Parathyroid adenoma (tissue), 2 donors: ENCODE measurements around the gene DMAC2L.
"Not testable (repeated sequence)": the region's sequence is repeated elsewhere in the genome, so short reads cannot be mapped to it uniquely, and the experiment has no call there.

Experiments used
- H2AFZ ChIP-seq: fragments of 300-600 bp; sonication (generic); one replicate; pipeline ENCODE4 v1.7.0; 2017; ENCODE audit warnings: antibody characterized with exemption, mild to moderate bottlenecking
- H3K27ac ChIP-seq: fragments of 300-600 bp; sonication (generic); one replicate; pipeline ENCODE4 v1.7.0; 2017
- H3K27me3 ChIP-seq: fragments of 300-600 bp; sonication (generic); one replicate; pipeline ENCODE4 v1.7.0; 2017; ENCODE audit warnings: low read length; ENCODE audit not compliant: control insufficient read depth, insufficient read depth
- H3K36me3 ChIP-seq: fragments of 300-600 bp; sonication (generic); one replicate; pipeline ENCODE4 v1.7.0; 2017; ENCODE audit warnings: low read length; ENCODE audit not compliant: control insufficient read depth, insufficient read depth
- H3K4me1 ChIP-seq: fragments of 300-600 bp; sonication (generic); one replicate; pipeline ENCODE4 v1.7.0; 2017; ENCODE audit warnings: control low read depth
- H3K4me2 ChIP-seq: fragments of 300-600 bp; sonication (generic); one replicate; pipeline ENCODE4 v1.7.0; 2017; ENCODE audit warnings: low read length
- H3K4me3 ChIP-seq: fragments of 300-600 bp; sonication (generic); one replicate; pipeline ENCODE4 v1.7.0; 2017; ENCODE audit warnings: low read depth, low read length
- H3K79me2 ChIP-seq: fragments of 300-600 bp; sonication (generic); one replicate; pipeline ENCODE4 v1.7.0; 2017; ENCODE audit warnings: control low read depth
- H3K9ac ChIP-seq: fragments of 300-600 bp; sonication (generic); one replicate; pipeline ENCODE4 v1.7.0; 2017; ENCODE audit warnings: mild to moderate bottlenecking
- H3K9me3 ChIP-seq: fragments of 300-600 bp; sonication (generic); one replicate; pipeline ENCODE4 v1.7.0; 2017; ENCODE audit warnings: low read length; ENCODE audit not compliant: control insufficient read depth
- CTCF ChIP-seq: fragments of 300-600 bp; sonication (generic); IDR thresholded peaks from one replicate; pipeline ENCODE4 v1.7.0; 2017; ENCODE audit warnings: antibody characterized with exemption, mild to moderate bottlenecking
- donor health status: primary hyperparathyroidism.

Gene DMAC2L

GRCh38 chr14:50353126-50353525 lies 41.0 kb downstream of the DMAC2L start:
- Histone ChIP-seq H2AFZ (no peak overlapping the region), H3K36me3 (no peaks in the 10 kb centered on the region), H3K79me2 (no peaks in the 10 kb centered on the region), H3K9ac (no peak overlapping the region), H3K27ac (no peak overlapping the region), H3K27me3 (no peaks in the 10 kb centered on the region), H3K4me2 (no peak overlapping the region), H3K9me3 (no peaks in the 10 kb centered on the region), H3K4me1 (no peaks in the 10 kb centered on the region), H3K4me3 (no peak overlapping the region)
- no peak for TF ChIP-seq CTCF

GRCh38 chr14:50354527-50354926 lies 42.4 kb downstream of the DMAC2L start:
- H2AFZ ChIP-seq, result no peak overlapping the region
- no peak overlapping the region for H3K9ac ChIP-seq
- no peak overlapping the region for H3K4me3 ChIP-seq
- no peaks in the 10 kb centered on the region for H3K4me1 ChIP-seq
- H3K36me3 ChIP-seq, result no peaks in the 10 kb centered on the region
- no peaks in the 10 kb centered on the region for H3K79me2 ChIP-seq
- no peak overlapping the region for H3K27ac ChIP-seq
- H3K4me2 ChIP-seq, result no peak overlapping the region
- TF ChIP-seq CTCF, result no peak
- no peaks in the 10 kb centered on the region for H3K27me3 ChIP-seq
- no peaks in the 10 kb centered on the region for H3K9me3 ChIP-seq

- no peaks in the 10 kb centered on the region for H3K79me2 ChIP-seq
- no peak overlapping the region for H3K4me3 ChIP-seq
- H3K9ac ChIP-seq, result no peak overlapping the region
- no peak overlapping the region for H3K4me2 ChIP-seq
- no peaks in the 10 kb centered on the region for H3K4me1 ChIP-seq
- H3K27ac ChIP-seq, result no peak overlapping the region
- TF ChIP-seq CTCF, result no peak
- no peaks in the 10 kb centered on the region for H3K36me3 ChIP-seq
- no peak overlapping the region for H2AFZ ChIP-seq
- H3K27me3 ChIP-seq, result no peaks in the 10 kb centered on the region
- H3K9me3 ChIP-seq, result no peaks in the 10 kb centered on the region
Observed at GRCh38 chr14:50355692-50356091, 43.6 kb downstream of the DMAC2L start.

GRCh38 chr14:50356283-50356682 lies 44.2 kb downstream of the DMAC2L start:
- not testable (repeated sequence) for H3K4me3 ChIP-seq, H2AFZ ChIP-seq, H3K79me2 ChIP-seq, H3K36me3 ChIP-seq, H3K9me3 ChIP-seq, H3K27ac ChIP-seq, H3K9ac ChIP-seq, H3K4me2 ChIP-seq, H3K4me1 ChIP-seq, H3K27me3 ChIP-seq

- no peaks in the 10 kb centered on the region for H3K4me1 ChIP-seq
- H3K27me3 ChIP-seq, result no peaks in the 10 kb centered on the region
- no peak for TF ChIP-seq CTCF
- H3K36me3 ChIP-seq, result no peaks in the 10 kb centered on the region
- no peak overlapping the region for H2AFZ ChIP-seq
- H3K79me2 ChIP-seq, result no peaks in the 10 kb centered on the region
- no peak overlapping the region for H3K27ac ChIP-seq
- no peaks in the 10 kb centered on the region for H3K9me3 ChIP-seq
- no peak overlapping the region for H3K4me3 ChIP-seq
- H3K4me2 ChIP-seq, result no peak overlapping the region
- no peak overlapping the region for H3K9ac ChIP-seq
Observed at GRCh38 chr14:50357124-50357523, 45.0 kb downstream of the DMAC2L start.
